GM18873 (cell line): ENCODE measurements around the gene STUB1.
A peak's percentile ranks its signal among the peaks of the same experiment; 100 is the strongest.
"Not testable (repeated sequence)": the region's sequence is repeated elsewhere in the genome, so short reads cannot be mapped to it uniquely, and the experiment has no call there.

ENCODE experiments used
- ATAC-seq: cut with Tn5 transposase; IDR thresholded peaks from one replicate; pipeline ENCODE4 v1.9.1; 2021; ENCODE audit warnings: mild to moderate bottlenecking, moderate library complexity, moderate number of reproducible peaks; ENCODE audit not compliant: unreplicated experiment, low FRiP score

The STUB1 gene

GRCh38 chr16:677316-678190 is 2.7 kb upstream of the STUB1 start:
- no peak for ATAC-seq

- ATAC-seq, result no peak
Observed at GRCh38 chr16:678209-678857, 1.9 kb upstream of the STUB1 start.

GRCh38 chr16:678858-679813 is 1.1 kb upstream of the STUB1 start:
- ATAC-seq, result no peak

GRCh38 chr16:680625-680945 is 375 bp downstream of the STUB1 start:
- ATAC-seq, result no peak

- ATAC-seq, result no peak
Observed at GRCh38 chr16:680967-681745, 946 bp downstream of the STUB1 start.

GRCh38 chr16:681746-682427 is 1.7 kb downstream of the STUB1 start:
- ATAC-seq, result no peak

GRCh38 chr16:682493-683395 is 2.5 kb downstream of the STUB1 start:
- no peak for ATAC-seq

- ATAC-seq, result no peak
Observed at GRCh38 chr16:683396-684070, 3.3 kb downstream of the STUB1 start.

GRCh38 chr16:684071-684794 is 4.0 kb downstream of the STUB1 start, which contains the start of gene JMJD8:
Gene JMJD8, minus strand, starts transcription at chr16:684334. Its CDS starts 15 bp downstream, at chr16:684319.
- peak; percentile 64 for ATAC-seq

GRCh38 chr16:684961-685696 is 4.9 kb downstream of the STUB1 start:
- no peak for ATAC-seq

- no peak for ATAC-seq
Observed at GRCh38 chr16:685967-686366, 5.8 kb downstream of the STUB1 start.

- ATAC-seq, result no peak
Observed at GRCh38 chr16:686459-687260, 6.5 kb downstream of the STUB1 start.

- no peak for ATAC-seq
Observed at GRCh38 chr16:687499-687898, 7.3 kb downstream of the STUB1 start.

- ATAC-seq, result no peak
Observed at GRCh38 chr16:689175-689897, 9.1 kb downstream of the STUB1 start.

GRCh38 chr16:691242-691641 is 11.0 kb downstream of the STUB1 start:
- not testable (repeated sequence) for ATAC-seq
